OCI-LY1 (cell line): ENCODE results near the gene CDHR1.

Source experiments
- H2AFZ ChIP-seq: fragments of 200-600 bp; sonication (generic), shearing (Covaris generic); 2 replicates; pipeline ENCODE4 v1.6.0; 2014; ENCODE audit warnings: antibody characterized with exemption, mild to moderate bottlenecking, low read length
- H3F3A ChIP-seq: fragments of 200-600 bp; sonication (generic), shearing (Covaris generic); 2 replicates; pipeline ENCODE4 v1.6.0; 2014; ENCODE audit warnings: mild to moderate bottlenecking, antibody characterized with exemption, low read length, moderate library complexity; ENCODE audit not compliant: insufficient read depth
- H3K27ac ChIP-seq: fragments of 200-600 bp; sonication (generic); 2 replicates; pipeline ENCODE4 v1.5.1; 2014; ENCODE audit warnings: low read length, mixed run types, mild to moderate bottlenecking, low read depth; ENCODE audit not compliant: poor library complexity, severe bottlenecking
- H3K27me3 ChIP-seq: fragments of 200-600 bp; sonication (generic); 2 replicates; pipeline ENCODE4 v1.6.0; 2014; ENCODE audit warnings: antibody characterized with exemption, mild to moderate bottlenecking, low read length, moderate library complexity; ENCODE audit not compliant: insufficient read depth
- H3K36me3 ChIP-seq: fragments of 200-600 bp; sonication (generic); 2 replicates; pipeline ENCODE4 v1.6.1; 2014; ENCODE audit warnings: mild to moderate bottlenecking, antibody characterized with exemption, low read length, moderate library complexity, mixed read lengths; ENCODE audit not compliant: insufficient read depth
- H3K4me1 ChIP-seq: fragments of 200-600 bp; sonication (generic); 2 replicates; pipeline ENCODE4 v1.5.1; 2014; ENCODE audit warnings: mild to moderate bottlenecking, low read length, moderate library complexity; ENCODE audit not compliant: insufficient read depth, severe bottlenecking
- H3K4me2 ChIP-seq: fragments of 200-600 bp; sonication (generic), shearing (Covaris generic); 2 replicates; pipeline ENCODE4 v1.6.1; 2014; ENCODE audit warnings: low read length
- H3K4me3 ChIP-seq: fragments of 200-600 bp; sonication (generic); 2 replicates; pipeline ENCODE4 v1.5.1; 2014; ENCODE audit warnings: low read length, low read depth, mild to moderate bottlenecking, mixed read lengths; ENCODE audit not compliant: poor library complexity, severe bottlenecking
- H3K79me2 ChIP-seq: fragments of 200-600 bp; shearing (Covaris generic); 2 replicates; pipeline ENCODE4 v1.6.1; 2016; ENCODE audit warnings: mixed run types, low read length, mixed read lengths; ENCODE audit not compliant: insufficient read depth
- H3K9ac ChIP-seq: fragments of 200-600 bp; sonication (generic), shearing (Covaris generic); 2 replicates; pipeline ENCODE4 v1.6.1; 2014; ENCODE audit warnings: mild to moderate bottlenecking, low read length, mixed read lengths
- H3K9me2 ChIP-seq: fragments of 200-600 bp; sonication (generic), shearing (Covaris generic); 2 replicates; pipeline ENCODE4 v1.6.1; 2014; ENCODE audit warnings: low read depth, mild to moderate bottlenecking, low read length, mixed read lengths
- H3K9me3 ChIP-seq: fragments of 200-600 bp; shearing (Covaris generic); 2 replicates; pipeline ENCODE4 v1.6.1; 2014; ENCODE audit warnings: low read length, mixed read lengths
- H4K20me1 ChIP-seq: fragments of 200-600 bp; sonication (generic), shearing (Covaris generic); 2 replicates; pipeline ENCODE4 v1.6.0; 2016; ENCODE audit warnings: mild to moderate bottlenecking, low read length; ENCODE audit not compliant: insufficient read depth
- CTCF ChIP-seq: fragments of 200-600 bp; sonication (generic), shearing (Covaris generic); IDR thresholded peaks from 2 replicates; pipeline ENCODE4 v1.5.1; 2017; ENCODE audit warnings: mild to moderate bottlenecking, antibody characterized with exemption, low read length, moderate library complexity, mixed read lengths
- EZH2 ChIP-seq: fragments of 200-600 bp; sonication (generic), shearing (Covaris generic); IDR thresholded peaks from 2 replicates; pipeline ENCODE4 v1.8.0; 2017; ENCODE audit warnings: borderline replicate concordance, mixed run types, mild to moderate bottlenecking, antibody characterized with exemption, low read length, moderate library complexity, mixed read lengths

CDHR1 gene

GRCh38 chr10:84243759-84244158 is 49.4 kb downstream of the CDHR1 start:
- no peaks in the 10 kb centered on the region for H3K27me3 ChIP-seq
- H3K36me3 ChIP-seq: no peaks in the 10 kb centered on the region
- H3K27ac ChIP-seq: no peak overlapping the region
- H3K9me2 ChIP-seq: no peaks in the 10 kb centered on the region
- no peaks in the 10 kb centered on the region for H3K9me3 ChIP-seq
- H3K9ac ChIP-seq: no peak overlapping the region
- no peak overlapping the region for H2AFZ ChIP-seq
- H3K4me1 ChIP-seq: no peaks in the 10 kb centered on the region
- no peaks in the 10 kb centered on the region for H3K79me2 ChIP-seq
- H3F3A ChIP-seq: no peaks in the 10 kb centered on the region
- no peaks in the 10 kb centered on the region for H4K20me1 ChIP-seq
- H3K4me2 ChIP-seq: no peak overlapping the region
- no peak for TF ChIP-seq CTCF
- TF ChIP-seq EZH2: no peak
- no peak overlapping the region for H3K4me3 ChIP-seq

- Histone ChIP-seq H3K9ac (no peak within 1 kb of the TSS), H2AFZ (no peak within 1 kb of the TSS), H3F3A (no peaks in the 10 kb centered on the region), H4K20me1 (no peaks in the 10 kb centered on the region), H3K36me3 (no peaks in the 10 kb centered on the region), H3K4me1 (no peaks in the 10 kb centered on the region), H3K9me2 (no peaks in the 10 kb centered on the region), H3K4me3 (no peak within 1 kb of the TSS), H3K79me2 (no peaks in the 10 kb centered on the region), H3K27me3 (no peaks in the 10 kb centered on the region), H3K27ac (no peak within 1 kb of the TSS), H3K4me2 (no peak within 1 kb of the TSS), H3K9me3 (no peaks in the 10 kb centered on the region)
- TF ChIP-seq CTCF (no peak), EZH2 (no peak)
Measured at GRCh38 chr10:84244651-84245270, 50.4 kb downstream of the CDHR1 start, which contains the start of gene RGR. Gene RGR (plus strand): TSS chr10:84245053. CDS start chr10:84245091, 38 bp downstream.

- Histone ChIP-seq H3K4me1 (no peaks in the 10 kb centered on the region), H3K4me2 (no peak overlapping the region), H2AFZ (no peak overlapping the region), H3K9me2 (no peaks in the 10 kb centered on the region), H3K4me3 (no peak overlapping the region), H3K79me2 (no peaks in the 10 kb centered on the region), H3K9me3 (no peaks in the 10 kb centered on the region), H3F3A (no peaks in the 10 kb centered on the region), H3K27ac (no peak overlapping the region), H3K36me3 (no peaks in the 10 kb centered on the region), H4K20me1 (no peaks in the 10 kb centered on the region), H3K9ac (no peak overlapping the region), H3K27me3 (no peaks in the 10 kb centered on the region)
- TF ChIP-seq CTCF (no peak), EZH2 (no peak)
Measured at GRCh38 chr10:84247496-84247895, 53.2 kb downstream of the CDHR1 start.
